Neural progenitor cell (in vitro differentiated cells): ENCODE measurements around the gene PKNOX2. TPM values are rescaled to one million over a fixed set of nuclear protein-coding genes. Genes with fewer than 3 reads are reported as not detected.
A peak's percentile ranks its signal among the peaks of the same experiment; 100 is the strongest.

Experiments
- DNase-seq: peaks from one replicate; pipeline ENCODE4 v3.0.0-alpha.2; 2016; ENCODE audit warnings: low spot score
- H2AFZ ChIP-seq: fragments of 200-600 bp; sonication (generic); replicated peaks from 2 replicates; pipeline ENCODE4 v1.6.1; 2016; ENCODE audit warnings: antibody characterized with exemption
- H3F3A ChIP-seq: fragments of 200-600 bp; sonication (generic); 2 replicates; pipeline ENCODE4 v1.6.1; 2016; ENCODE audit warnings: antibody characterized with exemption, low read depth
- H3K27ac ChIP-seq: fragments of 200-600 bp; sonication (generic); 2 replicates; pipeline ENCODE4 v1.5.1; 2016; ENCODE audit warnings: mild to moderate bottlenecking
- H3K27me3 ChIP-seq: fragments of 200-600 bp; sonication (generic); 2 replicates; pipeline ENCODE4 v1.6.1; 2016; ENCODE audit warnings: mild to moderate bottlenecking, moderate library complexity
- H3K36me3 ChIP-seq: fragments of 200-600 bp; sonication (generic); 2 replicates; pipeline ENCODE4 v1.5.1; 2016
- H3K4me1 ChIP-seq: fragments of 200-600 bp; sonication (generic); 2 replicates; pipeline ENCODE4 v1.6.1; 2016; ENCODE audit warnings: mixed run types
- H3K4me2 ChIP-seq: fragments of 200-600 bp; sonication (generic); 2 replicates; pipeline ENCODE4 v1.6.1; 2016
- H3K4me3 ChIP-seq: fragments of 200-600 bp; sonication (generic); 2 replicates; pipeline ENCODE4 v1.5.1; 2016
- H3K79me2 ChIP-seq: fragments of 200-600 bp; sonication (generic); 2 replicates; pipeline ENCODE4 v1.6.1; 2016; ENCODE audit warnings: low read depth
- H3K9ac ChIP-seq: fragments of 200-600 bp; sonication (generic); 2 replicates; pipeline ENCODE4 v1.6.1; 2016
- H3K9me3 ChIP-seq: fragments of 200-600 bp; sonication (generic); 2 replicates; pipeline ENCODE4 v1.5.1; 2016; ENCODE audit warnings: low read depth
- H4K20me1 ChIP-seq: fragments of 200-600 bp; sonication (generic); 2 replicates; pipeline ENCODE4 v1.6.1; 2016; ENCODE audit warnings: low read depth
- H3K27ac Mint-ChIP-seq: 3 replicates; pipeline ENCODE4 v1.8.0; 2021; ENCODE audit warnings: mixed read lengths
- H3K27me3 Mint-ChIP-seq: 2 replicates; pipeline ENCODE4 v1.8.0; 2022; ENCODE audit warnings: low read depth, mild to moderate bottlenecking, inconsistent platforms, moderate library complexity, mixed read lengths; ENCODE audit not compliant: insufficient read depth
- H3K36me3 Mint-ChIP-seq: 3 replicates; pipeline ENCODE4 v1.8.0; 2021; ENCODE audit warnings: mixed read lengths
- H3K4me1 Mint-ChIP-seq: 3 replicates; pipeline ENCODE4 v1.8.0; 2021; ENCODE audit warnings: mixed read lengths
- H3K4me3 Mint-ChIP-seq: 3 replicates; pipeline ENCODE4 v1.8.0; 2021; ENCODE audit warnings: mild to moderate bottlenecking, moderate library complexity, mixed read lengths
- H3K9me3 Mint-ChIP-seq: 3 replicates; pipeline ENCODE4 v1.8.0; 2020; ENCODE audit warnings: mixed read lengths
- CTCF ChIP-seq: fragments of 200-600 bp; sonication (generic); IDR thresholded peaks from 2 replicates; pipeline ENCODE4 v1.5.1; 2017; ENCODE audit warnings: antibody characterized with exemption, mild to moderate bottlenecking
- EZH2 ChIP-seq: fragments of 200-600 bp; sonication (generic); IDR thresholded peaks from 2 replicates; pipeline ENCODE4 v1.6.1; 2017; ENCODE audit warnings: antibody characterized with exemption, mild to moderate bottlenecking, moderate library complexity
- EZH2phosphoT487 ChIP-seq: fragments of 200-600 bp; sonication (generic); IDR thresholded peaks from 2 replicates; pipeline ENCODE4 v1.6.1; 2017; ENCODE audit warnings: antibody characterized with exemption
- total RNA-seq: library from RNA; depleted of rRNA; stranded (reverse); fragments of >200 nt; gene quantifications from 2 replicates; pipeline ENCODE4 v1.2.3, GENCODE V29; 2015; ENCODE audit warnings: low replicate concordance

Gene PKNOX2
- total RNA-seq, 1 donor from 2014 or later, result 4.3 TPM

GRCh38 chr11:125148743-125149142, 15.8 kb upstream of the PKNOX2 start:
- H3K9me3 ChIP-seq, result no peaks in the 10 kb centered on the region
- no peak overlapping the region for H3K27ac ChIP-seq
- no peak overlapping the region for H3K4me3 Mint-ChIP-seq
- H3K4me1 Mint-ChIP-seq, result peaks cover 16% of the 10 kb centered on the region
- H3K27me3 ChIP-seq, result no peaks in the 10 kb centered on the region
- no peak overlapping the region for H3K4me3 ChIP-seq
- H3F3A ChIP-seq, result no peaks in the 10 kb centered on the region
- H3K4me2 ChIP-seq, result no peak overlapping the region
- H3K27ac Mint-ChIP-seq, result no peak overlapping the region
- no peaks in the 10 kb centered on the region for H3K4me1 ChIP-seq
- peaks cover 3% of the 10 kb centered on the region for H3K9me3 Mint-ChIP-seq
- no peaks in the 10 kb centered on the region for H3K36me3 Mint-ChIP-seq
- H3K36me3 ChIP-seq, result no peaks in the 10 kb centered on the region
- no peak overlapping the region for H2AFZ ChIP-seq
- TF ChIP-seq CTCF, result no peak
- TF ChIP-seq EZH2, result no peak
- no peak for TF ChIP-seq EZH2phosphoT487
- no peak overlapping the region for H3K9ac ChIP-seq
- H3K79me2 ChIP-seq, result no peaks in the 10 kb centered on the region
- H3K27me3 Mint-ChIP-seq, result peaks cover 2% of the 10 kb centered on the region
- H4K20me1 ChIP-seq, result no peaks in the 10 kb centered on the region
- DNase-seq, result no peak

GRCh38 chr11:125153837-125154236, 10.7 kb upstream of the PKNOX2 start:
- H3K27ac Mint-ChIP-seq, result no peak overlapping the region
- no peaks in the 10 kb centered on the region for H4K20me1 ChIP-seq
- no peaks in the 10 kb centered on the region for H3K36me3 Mint-ChIP-seq
- no peak for DNase-seq
- no peak overlapping the region for H3K4me3 Mint-ChIP-seq
- H3K4me3 ChIP-seq, result no peak overlapping the region
- no peak overlapping the region for H3K4me2 ChIP-seq
- H3K36me3 ChIP-seq, result no peaks in the 10 kb centered on the region
- H3K79me2 ChIP-seq, result no peaks in the 10 kb centered on the region
- H3F3A ChIP-seq, result peaks cover 8% of the 10 kb centered on the region
- TF ChIP-seq EZH2phosphoT487 (no peak), EZH2 (no peak), CTCF (no peak)
- H3K27me3 ChIP-seq, result no peaks in the 10 kb centered on the region
- H2AFZ ChIP-seq, result no peak overlapping the region
- peaks cover 46% of the 10 kb centered on the region for H3K4me1 Mint-ChIP-seq
- H3K9ac ChIP-seq, result no peak overlapping the region
- no peaks in the 10 kb centered on the region for H3K4me1 ChIP-seq
- H3K27me3 Mint-ChIP-seq, result peaks cover 2% of the 10 kb centered on the region
- H3K27ac ChIP-seq, result no peak overlapping the region
- H3K9me3 Mint-ChIP-seq, result peaks cover 3% of the 10 kb centered on the region
- H3K9me3 ChIP-seq, result no peaks in the 10 kb centered on the region

- Mint-ChIP-seq H3K27me3 (peaks cover 2% of the 10 kb centered on the region), H3K36me3 (no peaks in the 10 kb centered on the region), H3K9me3 (peaks cover 3% of the 10 kb centered on the region), H3K4me3 (no peak overlapping the region), H3K4me1 (peaks cover 48% of the 10 kb centered on the region), H3K27ac (peak overlapping the region; percentile 46)
- Histone ChIP-seq H3K4me2 (no peak overlapping the region), H3K27me3 (no peaks in the 10 kb centered on the region), H3K9ac (no peak overlapping the region), H3F3A (peaks cover 8% of the 10 kb centered on the region), H3K4me1 (no peaks in the 10 kb centered on the region), H2AFZ (no peak overlapping the region), H4K20me1 (no peaks in the 10 kb centered on the region), H3K36me3 (no peaks in the 10 kb centered on the region), H3K4me3 (no peak overlapping the region), H3K79me2 (no peaks in the 10 kb centered on the region), H3K27ac (no peak overlapping the region), H3K9me3 (no peaks in the 10 kb centered on the region)
- TF ChIP-seq CTCF (no peak), EZH2phosphoT487 (no peak), EZH2 (no peak)
- no peak for DNase-seq
Observed at GRCh38 chr11:125154378-125155099, 10.0 kb upstream of the PKNOX2 start.
